ENCODE measurements around the gene INCENP. TPM values are rescaled to one million over a fixed set of nuclear protein-coding genes. Genes with fewer than 3 reads are reported as not detected.
"Not testable (repeated sequence)": the region's sequence is repeated elsewhere in the genome, so short reads cannot be mapped to it uniquely, and the experiment has no call there.

The INCENP gene
- total RNA-seq, 4 donors from 2014 or later = 21.4 to 120 (median 31.4) TPM

DNA sequence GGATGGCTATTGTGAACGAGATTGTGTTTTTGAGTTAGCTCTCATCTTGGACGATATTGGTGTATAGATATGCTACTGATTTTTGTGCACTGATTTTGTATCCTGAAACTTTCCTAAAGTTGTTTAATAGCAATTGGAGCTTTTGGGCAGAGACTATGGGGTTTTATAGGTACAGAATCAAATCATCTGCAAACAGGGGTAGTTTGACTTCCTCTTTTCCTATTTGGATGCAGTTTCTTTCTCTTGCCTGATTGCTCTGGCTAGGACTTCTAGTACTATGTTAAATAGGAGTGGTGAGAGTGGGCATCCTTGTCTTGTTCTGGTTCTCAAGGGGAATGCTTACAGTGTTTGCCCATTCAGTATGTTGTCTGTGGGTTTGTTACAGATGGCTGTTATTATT lies 57.3 kb downstream of the INCENP start:
- Histone ChIP-seq H3K4me3 (no peak overlapping the region), H3K27ac (no peak overlapping the region), H3K9me3 (no peaks in the 10 kb centered on the region), H3K36me3 (no peaks in the 10 kb centered on the region), H3K27me3 (no peaks in the 10 kb centered on the region), H3K4me1 (no peaks in the 10 kb centered on the region)
- DNase-seq = no peak
- TF ChIP-seq, protein P1, sequence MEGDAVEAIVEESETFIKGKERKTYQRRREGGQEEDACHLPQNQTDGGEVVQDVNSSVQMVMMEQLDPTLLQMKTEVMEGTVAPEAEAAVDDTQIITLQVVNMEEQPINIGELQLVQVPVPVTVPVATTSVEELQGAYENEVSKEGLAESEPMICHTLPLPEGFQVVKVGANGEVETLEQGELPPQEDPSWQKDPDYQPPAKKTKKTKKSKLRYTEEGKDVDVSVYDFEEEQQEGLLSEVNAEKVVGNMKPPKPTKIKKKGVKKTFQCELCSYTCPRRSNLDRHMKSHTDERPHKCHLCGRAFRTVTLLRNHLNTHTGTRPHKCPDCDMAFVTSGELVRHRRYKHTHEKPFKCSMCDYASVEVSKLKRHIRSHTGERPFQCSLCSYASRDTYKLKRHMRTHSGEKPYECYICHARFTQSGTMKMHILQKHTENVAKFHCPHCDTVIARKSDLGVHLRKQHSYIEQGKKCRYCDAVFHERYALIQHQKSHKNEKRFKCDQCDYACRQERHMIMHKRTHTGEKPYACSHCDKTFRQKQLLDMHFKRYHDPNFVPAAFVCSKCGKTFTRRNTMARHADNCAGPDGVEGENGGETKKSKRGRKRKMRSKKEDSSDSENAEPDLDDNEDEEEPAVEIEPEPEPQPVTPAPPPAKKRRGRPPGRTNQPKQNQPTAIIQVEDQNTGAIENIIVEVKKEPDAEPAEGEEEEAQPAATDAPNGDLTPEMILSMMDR (IDR thresholded peaks at IDR 0.05) = no peak
- TF ChIP-seq POLR2A (IDR thresholded peaks at IDR 0.05) = no peak

DNA sequence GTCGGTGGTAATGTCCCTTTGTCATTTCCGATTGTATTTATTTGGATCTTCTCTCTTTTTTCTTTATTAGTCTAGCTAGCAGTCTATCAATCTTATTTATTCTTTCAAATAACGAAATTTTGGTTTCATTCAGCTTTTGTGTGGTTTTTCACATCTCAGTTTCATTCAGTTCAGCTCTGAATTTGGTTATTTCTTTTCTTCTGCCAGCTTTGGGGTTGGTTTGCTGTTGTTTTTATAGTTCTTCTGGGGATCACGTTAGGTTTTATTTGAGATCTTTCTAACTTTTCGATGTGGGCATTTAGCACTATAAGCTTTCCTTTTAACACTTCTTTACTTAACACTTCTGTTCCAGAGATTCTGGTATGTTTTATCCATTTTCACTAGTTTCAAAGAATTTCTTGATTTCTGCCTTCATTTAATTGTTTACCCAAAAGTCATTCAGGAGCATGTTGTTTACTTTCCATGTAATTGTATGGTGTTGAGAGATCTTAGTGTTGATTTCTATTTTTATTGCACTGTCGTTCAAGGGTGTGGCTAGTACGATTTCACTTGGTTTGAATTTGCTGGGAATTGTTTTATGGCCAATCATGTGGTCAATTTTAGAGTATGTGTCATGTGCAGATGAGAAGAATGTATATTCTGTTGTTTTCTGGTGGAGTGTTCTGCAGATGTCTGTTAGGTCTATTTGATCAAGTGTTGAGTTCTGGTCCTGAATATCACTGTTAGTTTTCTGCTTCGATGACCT lies 58.5 kb downstream of the INCENP start:
- TF ChIP-seq, protein P1 (IDR thresholded peaks at IDR 0.05) = no peak
- no peak for TF ChIP-seq POLR2A (IDR thresholded peaks at IDR 0.05)
- no peaks in the 10 kb centered on the region for H3K36me3 ChIP-seq
- no peaks in the 10 kb centered on the region for H3K9me3 ChIP-seq
- no peak overlapping the region for H3K4me3 ChIP-seq
- H3K27ac ChIP-seq = no peak overlapping the region
- no peaks in the 10 kb centered on the region for H3K27me3 ChIP-seq
- no peaks in the 10 kb centered on the region for H3K4me1 ChIP-seq
- DNase-seq = no peak

DNA sequence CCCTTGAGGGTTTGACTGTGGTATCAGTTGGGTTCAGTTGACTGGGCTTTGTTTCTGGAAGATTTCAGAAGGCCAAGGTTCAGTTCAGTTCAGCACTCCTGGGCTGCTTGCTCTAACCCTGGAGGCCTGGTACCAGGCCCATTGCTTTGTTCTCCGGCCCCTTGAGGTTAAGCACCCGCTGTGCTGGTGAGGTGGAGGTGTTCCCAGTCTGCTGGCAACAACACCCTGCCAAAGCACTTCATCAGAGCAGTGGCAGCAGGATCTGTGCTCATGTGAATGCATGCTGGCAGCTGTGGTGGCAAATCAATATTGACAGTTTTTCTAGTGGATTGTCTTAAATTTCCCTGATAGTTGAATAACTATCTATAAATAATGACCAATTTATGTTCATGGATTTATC lies 62.4 kb downstream of the INCENP start:
- Histone ChIP-seq H3K36me3 (no peaks in the 10 kb centered on the region), H3K4me1 (no peaks in the 10 kb centered on the region), H3K9me3 (no peaks in the 10 kb centered on the region), H3K4me3 (no peak overlapping the region), H3K27ac (no peak overlapping the region), H3K27me3 (no peaks in the 10 kb centered on the region)
- DNase-seq = no peak
- TF ChIP-seq, protein P1 (IDR thresholded peaks at IDR 0.05) = no peak
- TF ChIP-seq POLR2A (IDR thresholded peaks at IDR 0.05) = no peak

DNA sequence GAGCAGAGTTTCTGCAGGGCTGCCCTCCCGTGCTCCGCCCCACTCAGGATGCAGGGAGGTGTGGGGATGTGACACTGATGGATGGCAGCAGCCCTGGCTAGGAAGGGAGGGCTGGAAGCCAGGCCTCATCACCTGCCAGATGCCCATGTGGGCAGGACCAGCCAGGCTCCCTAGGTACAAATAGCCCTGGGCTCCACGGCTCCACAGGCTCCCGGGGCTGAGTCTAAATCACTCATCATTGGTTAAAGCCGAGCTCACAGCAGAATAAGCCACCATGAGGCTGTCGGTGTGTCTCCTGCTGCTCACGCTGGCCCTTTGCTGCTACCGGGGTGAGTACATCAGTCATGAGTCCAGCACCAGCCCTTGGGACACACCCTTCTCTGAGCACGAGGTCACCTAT lies 66.2 kb downstream of the INCENP start, which contains the start of gene SCGB1D1:
SCGB1D1 (plus strand) TSS at position 206 of the 400 bp plus-strand sequence; CDS start at position 275, 69 bp downstream.
- DNase-seq = no peak
- Histone ChIP-seq H3K9me3 (no peaks in the 10 kb centered on the region), H3K4me1 (no peaks in the 10 kb centered on the region), H3K27ac (no peak within 1 kb of the TSS), H3K36me3 (no peaks in the 10 kb centered on the region), H3K27me3 (no peaks in the 10 kb centered on the region), H3K4me3 (no peak within 1 kb of the TSS)
- TF ChIP-seq, protein P1 (IDR thresholded peaks at IDR 0.05) = no peak
- no peak for TF ChIP-seq POLR2A (IDR thresholded peaks at IDR 0.05)

DNA sequence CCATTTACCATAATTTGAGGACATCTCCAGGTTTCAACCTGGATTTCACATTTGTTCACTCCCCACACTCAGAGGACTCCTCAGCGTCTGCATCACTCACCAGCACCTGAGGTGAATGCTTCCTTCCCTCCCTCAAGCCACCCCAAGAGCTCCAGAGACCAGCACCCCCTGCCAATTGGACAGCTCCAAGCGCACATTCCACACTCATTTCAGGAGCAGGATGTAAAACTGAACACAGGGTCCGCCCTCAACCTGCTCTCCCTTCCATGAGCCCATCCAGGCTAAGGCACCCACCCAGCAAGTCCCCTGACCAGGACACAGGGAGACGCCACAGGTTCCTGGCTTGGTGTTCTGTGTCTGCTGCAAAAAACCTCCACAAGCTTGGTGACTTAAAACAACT lies 70.1 kb downstream of the INCENP start:
- Histone ChIP-seq H3K36me3 (no peaks in the 10 kb centered on the region), H3K9me3 (no peaks in the 10 kb centered on the region), H3K4me3 (no peak overlapping the region), H3K4me1 (no peaks in the 10 kb centered on the region), H3K27ac (no peak overlapping the region), H3K27me3 (no peaks in the 10 kb centered on the region)
- TF ChIP-seq, protein P1 (IDR thresholded peaks at IDR 0.05) = no peak
- TF ChIP-seq POLR2A (IDR thresholded peaks at IDR 0.05) = no peak
- DNase-seq = no peak

DNA sequence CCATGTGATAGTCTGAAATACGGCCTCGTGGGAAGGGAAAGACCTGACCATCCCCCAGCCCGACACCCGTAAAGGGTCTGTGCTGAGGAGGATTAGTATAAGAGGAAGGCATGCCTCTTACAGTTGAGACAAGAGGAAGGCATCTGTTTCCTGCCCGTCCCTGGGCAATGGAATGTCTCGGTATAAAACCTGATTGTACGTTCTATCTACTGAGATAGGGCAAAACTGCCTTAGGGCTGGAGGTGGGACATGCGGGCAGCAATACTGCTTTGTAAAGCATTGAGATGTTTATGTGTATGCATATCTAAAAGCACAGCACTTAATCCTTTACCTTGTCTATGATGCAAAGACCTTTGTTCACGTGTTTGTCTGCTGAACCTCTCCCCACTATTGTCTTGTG lies 71.2 kb downstream of the INCENP start:
- not testable (repeated sequence) for DNase-seq, H3K4me1 ChIP-seq, H3K27ac ChIP-seq, H3K27me3 ChIP-seq, H3K9me3 ChIP-seq, H3K4me3 ChIP-seq, H3K36me3 ChIP-seq

Data from Peyer's patch (tissue), 4 donors.